CD14-positive monocyte (primary cell): ENCODE data around the gene ZNF536. TPM values are rescaled to one million over a fixed set of nuclear protein-coding genes. Genes with fewer than 3 reads are reported as not detected.

Source experiments
- DNase-seq, 3 donors: peaks; one replicate each; pipeline ENCODE4 v3.0.0-alpha.2; 2011 to 2022
- H2AFZ ChIP-seq: 2 replicates; pipeline ENCODE4 v1.6.0; 2012; ENCODE audit warnings: mild to moderate bottlenecking, low read depth, low read length, inconsistent platforms; ENCODE audit not compliant: insufficient read depth, poor library complexity, severe bottlenecking
- H3K27ac ChIP-seq, 2 donors: 1 replicate in 1 of 2; 2 replicates in 1 of 2; pipeline ENCODE4 v1.5.1; 2012 to 2013; ENCODE audit warnings: low read length in 2 of 2, control low read depth in 1 of 2, inconsistent platforms in 1 of 2, low read depth in 1 of 2, mild to moderate bottlenecking in 1 of 2
- H3K27me3 ChIP-seq, 2 donors: one replicate each; pipeline versions ENCODE4 v1.6.0 to v1.6.1; 2011 to 2013; ENCODE audit warnings: low read length in 2 of 2; ENCODE audit not compliant: control insufficient read depth in 2 of 2, insufficient read depth in 2 of 2
- H3K36me3 ChIP-seq, 2 donors: replicated peaks in 1 of 2; 1 replicate in 1 of 2; 2 replicates in 1 of 2; pipeline versions ENCODE4 v1.5.1 to v1.6.1; 2012 to 2013; ENCODE audit warnings: low read length in 2 of 2, control low read depth in 1 of 2, inconsistent platforms in 1 of 2, mild to moderate bottlenecking in 1 of 2; ENCODE audit not compliant: insufficient read depth in 2 of 2, control insufficient read depth in 1 of 2
- H3K4me1 ChIP-seq, 2 donors: 1 replicate in 1 of 2; 2 replicates in 1 of 2; pipeline versions ENCODE4 v1.5.1 to v1.6.1; 2012 to 2013; ENCODE audit warnings: low read length in 2 of 2, control low read depth in 1 of 2, inconsistent platforms in 1 of 2, mild to moderate bottlenecking in 1 of 2, moderate library complexity in 1 of 2; ENCODE audit not compliant: insufficient read depth in 2 of 2, control insufficient read depth in 1 of 2
- H3K4me2 ChIP-seq: replicated peaks from 2 replicates; pipeline ENCODE3; 2012; ENCODE audit warnings: low read length, moderate library complexity, mild to moderate bottlenecking; ENCODE audit not compliant: poor library complexity, severe bottlenecking; ENCODE audit errors: extremely low read depth
- H3K4me3 ChIP-seq, 3 experiments: fragments of 200-600 bp in 1 of 3; sonication (generic) in 1 of 3; replicated peaks in 1 of 3; 1 replicate in 2 of 3; 2 replicates in 1 of 3; pipeline ENCODE4 v1.5.1; 2011 to 2013; ENCODE audit warnings: low read length in 3 of 3, mild to moderate bottlenecking in 3 of 3, control low read depth in 2 of 3, low read depth in 2 of 3, inconsistent platforms in 1 of 3, moderate library complexity in 1 of 3
- H3K79me2 ChIP-seq: 2 replicates; pipeline ENCODE4 v1.6.0; 2012; ENCODE audit warnings: mild to moderate bottlenecking, control low read depth, inconsistent platforms, low read length, moderate library complexity; ENCODE audit not compliant: insufficient read depth
- H3K9ac ChIP-seq: 2 replicates; pipeline ENCODE4 v1.6.0; 2017; ENCODE audit warnings: low read length, mild to moderate bottlenecking; ENCODE audit not compliant: insufficient read depth, poor library complexity, severe bottlenecking
- H3K9me3 ChIP-seq, 2 donors: replicated peaks in 1 of 2; 1 replicate in 1 of 2; 2 replicates in 1 of 2; pipeline versions ENCODE4 v1.5.1 to v1.6.1; 2012 to 2013; ENCODE audit warnings: low read length in 2 of 2, control low read depth in 1 of 2; ENCODE audit not compliant: control insufficient read depth in 1 of 2, insufficient read depth in 1 of 2
- H4K20me1 ChIP-seq: 2 replicates; pipeline ENCODE4 v1.6.0; 2012; ENCODE audit warnings: mild to moderate bottlenecking, low read length, control low read depth, moderate library complexity; ENCODE audit not compliant: insufficient read depth
- H3K27ac Mint-ChIP-seq, 7 donors: one replicate each; pipeline ENCODE4 v1.8.0; 2020; ENCODE audit warnings: mild to moderate bottlenecking in 7 of 7, mixed read lengths in 7 of 7, moderate library complexity in 6 of 7, inconsistent platforms in 2 of 7
- H3K27me3 Mint-ChIP-seq, 3 donors: one replicate each; pipeline ENCODE4 v1.8.0; 2021 to 2022; ENCODE audit warnings: low read depth in 3 of 3, mild to moderate bottlenecking in 3 of 3, mixed read lengths in 3 of 3, moderate library complexity in 3 of 3, inconsistent platforms in 1 of 3
- H3K36me3 Mint-ChIP-seq, 2 donors: one replicate each; pipeline ENCODE4 v1.8.0; 2020; ENCODE audit warnings: mixed read lengths in 2 of 2, inconsistent platforms in 1 of 2, mild to moderate bottlenecking in 1 of 2
- H3K4me1 Mint-ChIP-seq: one replicate; pipeline ENCODE4 v1.8.0; 2020; ENCODE audit warnings: mild to moderate bottlenecking, mixed read lengths
- H3K4me3 Mint-ChIP-seq, 2 donors: one replicate each; pipeline ENCODE4 v1.8.0; 2020; ENCODE audit warnings: mild to moderate bottlenecking in 2 of 2, mixed read lengths in 2 of 2, moderate library complexity in 1 of 2
- H3K9me3 Mint-ChIP-seq, 7 donors: one replicate each; pipeline ENCODE4 v1.8.0; 2020 to 2022; ENCODE audit warnings: mixed read lengths in 7 of 7, mild to moderate bottlenecking in 6 of 7, moderate library complexity in 6 of 7, inconsistent platforms in 2 of 7
- CTCF ChIP-seq: fragments of 200-600 bp; IDR thresholded peaks from one replicate; pipeline ENCODE4 v1.8.0; 2022; ENCODE audit warnings: antibody characterized with exemption, mild to moderate bottlenecking
- WGBS: methylation state at CpG from one replicate; pipeline ENCODE4 v1.1.5; 2013; ENCODE audit warnings: missing lambda C conversion rate; ENCODE audit not compliant: insufficient coverage; 5-methylcytosine and 5-hydroxymethylcytosine counted together
- intact Hi-C, 2 donors: fragments of 100-400 bp; cut with micrococcal nuclease; formaldehyde crosslinking; loops; one replicate each; pipeline versions ENCODE4 v1.15.0 to v1.15.1; 2023
- polyA minus RNA-seq: library from RNA; depleted of rRNA, polyadenylated mRNA; stranded (reverse); fragments of >200 nt; gene quantifications from 2 replicates; pipeline ENCODE4 v1.2.3, GENCODE V29; 2012
- polyA plus RNA-seq, 3 donors: library from polyadenylated mRNA; depleted of rRNA in 1 of 3; unstranded in 2 of 3; stranded (reverse) in 1 of 3; fragments of 300-500 nt in 2 of 3; fragments of >200 nt in 1 of 3; fragmentation: Illumina TruSeq in 2 of 3; gene quantifications; 1 replicate in 2 of 3; 2 replicates in 1 of 3; pipeline ENCODE4 v1.2.3, GENCODE V29; 2012 to 2021
- total RNA-seq, 12 experiments: library from RNA in 1 of 12; stranded (reverse) in 1 of 12; fragments of 120-200 nt in 1 of 12; gene quantifications; one replicate each; pipeline ENCODE4 v1.2.4 and lab custom pipeline; 2013 to 2026; ENCODE audit warnings: mixed read lengths in 6 of 12, inconsistent platforms in 1 of 12

Gene ZNF536
- total RNA-seq (2013), result 0.06 TPM
- polyA plus RNA-seq, result not detected
- polyA minus RNA-seq, result not detected in 2 replicates
- total RNA-seq (lab: John Stamatoyannopoulos, UW), result 0 to 1.8 (median 0.05) reads per million in 11 experiments

DNA sequence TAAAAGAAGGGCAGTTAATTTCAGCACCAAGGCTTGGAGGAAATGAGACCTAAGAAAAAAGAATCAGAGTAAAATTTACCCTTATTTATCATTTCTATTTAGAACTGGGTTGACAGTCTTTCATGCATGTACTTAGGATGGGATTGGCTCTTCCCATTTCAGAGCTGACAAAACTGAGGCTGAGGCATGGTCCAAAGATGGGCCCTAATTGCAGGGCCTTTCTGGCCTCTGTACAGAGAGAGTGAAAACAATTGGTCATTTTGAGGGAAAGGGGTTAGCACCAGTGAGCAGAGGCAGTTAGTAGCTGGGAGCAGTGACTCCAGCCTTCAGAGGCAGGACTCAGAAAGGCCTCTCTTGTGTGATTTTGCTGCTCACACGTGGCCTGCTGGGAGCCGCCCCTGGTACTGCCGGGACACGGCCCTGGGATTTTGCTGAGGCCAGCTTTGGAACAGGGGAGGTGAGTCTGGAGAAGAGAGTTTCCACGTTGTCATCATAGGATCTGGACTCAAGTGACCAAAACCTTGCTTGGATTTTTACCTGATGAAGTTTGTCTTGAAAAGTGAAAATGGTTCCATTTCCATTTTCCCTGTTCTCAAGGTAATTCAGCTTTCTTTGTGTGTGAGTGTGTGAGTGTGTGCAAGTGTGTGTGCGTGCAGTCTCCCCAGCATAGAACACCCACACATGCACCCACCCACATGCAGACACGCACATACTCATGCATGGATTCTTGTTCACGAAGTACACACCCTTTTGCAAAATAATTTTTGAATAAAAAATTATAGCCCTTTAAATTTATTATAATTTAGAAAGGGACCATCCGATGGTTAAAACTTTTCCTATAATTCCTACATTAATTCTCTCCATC, at the start of gene ZNF536:
ZNF536 (plus strand) TSS at position 425 of the 865 bp plus-strand sequence. CDS start 71,179 bp downstream, outside the sequence.
- no peak for DNase-seq
- Mint-ChIP-seq H3K9me3 (peaks cover 0 to 4% (median 0%) of the 10 kb centered on the region in 7 donors), H3K27me3 (peaks cover 35 to 44% (median 39%) of the 10 kb centered on the region in 3 donors), H3K4me1 (no peaks in the 10 kb centered on the region), H3K27ac (no peak within 1 kb of the TSS), H3K4me3 (peak within 1 kb of the TSS in 1 of 2 donors; percentile 17), H3K36me3 (no peaks in the 10 kb centered on the region)
- no peak for TF ChIP-seq CTCF
- H3K27ac ChIP-seq, result no peak within 1 kb of the TSS
- H3K36me3 ChIP-seq, result no peaks in the 10 kb centered on the region
- H3K27me3 ChIP-seq, result peaks cover 10 to 38% of the 10 kb centered on the region in 2 donors
- no peak within 1 kb of the TSS for H3K4me3 ChIP-seq
- no peak within 1 kb of the TSS for H2AFZ ChIP-seq
- no peaks in the 10 kb centered on the region for H3K79me2 ChIP-seq
- peaks cover 0 to 3% of the 10 kb centered on the region in 2 donors for H3K9me3 ChIP-seq
- 97% methylated on average over 4 of the region's 9 CpGs for WGBS
- no peaks in the 10 kb centered on the region for H4K20me1 ChIP-seq
- H3K4me2 ChIP-seq, result no peak within 1 kb of the TSS
- H3K9ac ChIP-seq, result no peak within 1 kb of the TSS
- H3K4me1 ChIP-seq, result no peaks in the 10 kb centered on the region
- intact Hi-C loops, result no loop called here

DNA sequence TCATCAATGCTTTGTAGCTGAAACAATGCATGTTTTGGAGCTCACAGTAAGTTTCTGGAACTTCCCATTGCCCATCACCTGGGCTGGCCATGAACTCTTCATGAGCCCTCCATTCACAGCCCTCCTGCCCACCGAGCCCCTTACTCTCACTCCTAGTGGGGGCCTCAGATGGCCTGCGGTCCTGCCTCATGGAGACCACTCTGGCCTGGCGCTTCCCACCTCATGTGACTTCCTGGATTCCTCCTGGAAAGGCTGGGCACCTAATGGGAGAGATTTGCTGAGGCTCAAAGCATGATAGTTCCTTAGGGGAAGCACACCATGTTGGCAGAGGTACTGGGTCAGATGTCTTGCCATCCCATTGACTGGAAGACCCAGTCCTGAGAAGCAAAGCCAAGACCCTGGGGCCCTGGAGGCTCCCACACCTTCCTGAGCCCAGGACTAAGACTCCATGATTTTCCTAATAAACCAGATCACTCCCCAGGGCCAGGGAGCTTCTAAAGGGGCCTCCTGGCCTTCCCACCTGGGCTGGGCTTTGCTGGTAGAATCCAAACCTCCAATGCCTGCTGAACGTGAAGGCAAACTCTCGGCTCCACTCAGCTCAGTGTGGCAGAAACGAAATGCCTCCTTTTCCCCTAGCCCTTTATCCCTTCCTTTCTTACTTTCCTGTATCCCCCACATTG, 49.4 kb upstream of the ZNF536 start:
- Histone ChIP-seq H3K4me1 (no peaks in the 10 kb centered on the region), H2AFZ (no peak overlapping the region), H3K27ac (no peak overlapping the region), H3K79me2 (no peaks in the 10 kb centered on the region), H3K36me3 (no peaks in the 10 kb centered on the region), H3K9ac (no peak overlapping the region), H3K4me3 (no peak overlapping the region), H3K27me3 (no peaks in the 10 kb centered on the region), H4K20me1 (no peaks in the 10 kb centered on the region), H3K4me2 (no peak overlapping the region), H3K9me3 (no peaks in the 10 kb centered on the region)
- Mint-ChIP-seq H3K9me3 (peaks cover 0 to 4% (median 3%) of the 10 kb centered on the region in 7 donors), H3K4me1 (no peaks in the 10 kb centered on the region), H3K27me3 (peaks cover 0 to 1% (median 1%) of the 10 kb centered on the region in 3 donors), H3K36me3 (no peaks in the 10 kb centered on the region), H3K4me3 (no peak overlapping the region), H3K27ac (no peak overlapping the region)
- 81% methylated on average over 4 of the region's 6 CpGs for WGBS
- DNase-seq, result no peak
- intact Hi-C loops, result no loop called here
- no peak for TF ChIP-seq CTCF
